Measurements from ENCODE around the gene PHKG2. TPM values are rescaled to one million over a fixed set of nuclear protein-coding genes. Genes with fewer than 3 reads are reported as not detected.

Gene PHKG2
- total and polyA plus RNA-seq, 8 donors, result 18.2 to 104 (median 32.4) TPM

DNA sequence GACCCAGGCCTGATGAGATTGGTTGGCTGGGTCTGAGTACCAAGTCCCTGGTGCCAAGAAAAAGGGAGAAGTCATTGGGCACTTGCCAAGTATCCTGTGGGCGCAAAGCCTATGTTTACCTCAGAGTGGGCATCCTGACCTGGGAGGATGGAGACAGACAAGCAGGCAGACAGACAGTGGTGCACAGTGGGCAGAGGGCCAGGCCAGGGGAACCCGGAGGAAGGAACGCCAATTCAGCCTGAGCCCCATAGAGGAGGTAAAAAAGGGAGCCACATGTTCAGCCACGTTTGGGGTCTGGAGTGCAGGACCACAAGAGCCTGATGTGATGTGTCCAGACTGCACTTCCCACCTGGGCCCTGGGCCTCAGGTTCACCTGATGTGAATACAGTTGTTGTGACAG is 5.4 kb downstream of the PHKG2 start:
- no peak overlapping the region for H3K4me3 ChIP-seq
- peaks cover 37 to 81% (median 76%) of the 10 kb centered on the region in 4 donors for H3K36me3 ChIP-seq
- DNase-seq, result no peak
- intact Hi-C loops (cut with DNase I; ENCODE audit: low total_unique reads), result no loop called here
- H3K27me3 ChIP-seq, result no peaks in the 10 kb centered on the region
- TF ChIP-seq POLR2AphosphoS5 (IDR thresholded peaks at IDR 0.05) (no peak), POLR2A (IDR thresholded peaks at IDR 0.05) (no peak), EP300 (IDR thresholded peaks at IDR 0.05) (no peak)
- 67 to 82% (median 71%) methylated on average over 4 of the region's 4 CpGs for WGBS, 5 donors
- no peak overlapping the region for H3K27ac ChIP-seq
- H3K9me3 ChIP-seq, result no peaks in the 10 kb centered on the region
- peaks cover 0 to 15% (median 12%) of the 10 kb centered on the region in 4 donors for H3K4me1 ChIP-seq

DNA sequence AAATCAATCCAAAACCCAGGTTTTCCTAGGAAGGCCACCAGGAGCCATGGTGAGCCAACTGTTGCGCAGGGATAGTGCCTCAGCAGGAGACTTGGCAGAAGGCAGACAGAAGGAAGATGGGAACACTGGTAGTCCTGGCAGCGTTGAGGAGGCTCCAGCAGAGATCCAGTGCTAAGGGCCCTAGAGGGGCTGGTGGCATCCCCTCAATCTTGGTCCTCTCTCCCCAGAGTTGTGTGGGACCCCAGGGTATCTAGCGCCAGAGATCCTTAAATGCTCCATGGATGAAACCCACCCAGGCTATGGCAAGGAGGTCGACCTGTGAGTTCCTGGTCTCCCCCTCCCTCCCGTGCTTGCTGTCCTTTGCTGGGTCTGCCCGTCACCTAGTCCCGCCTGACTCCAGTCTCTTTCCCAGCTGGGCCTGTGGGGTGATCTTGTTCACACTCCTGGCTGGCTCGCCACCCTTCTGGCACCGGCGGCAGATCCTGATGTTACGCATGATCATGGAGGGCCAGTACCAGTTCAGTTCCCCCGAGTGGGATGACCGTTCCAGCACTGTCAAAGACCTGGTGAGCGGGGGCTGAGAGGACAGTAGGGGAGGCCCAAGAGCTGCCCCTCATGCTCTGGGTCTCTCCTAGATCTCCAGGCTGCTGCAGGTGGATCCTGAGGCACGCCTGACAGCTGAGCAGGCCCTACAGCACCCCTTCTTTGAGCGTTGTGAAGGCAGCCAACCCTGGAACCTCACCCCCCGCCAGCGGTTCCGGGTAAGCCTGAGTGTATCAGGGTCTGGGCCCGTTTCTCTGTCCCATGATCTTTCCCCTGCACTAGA is 7.9 kb downstream of the PHKG2 start:
- 92 to 95% (median 92%) methylated on average over 15 to 20 of the region's 20 CpGs for WGBS, 5 donors
- Histone ChIP-seq H3K4me1 (peaks cover 5 to 23% (median 12%) of the 10 kb centered on the region in 4 donors), H3K27me3 (no peaks in the 10 kb centered on the region), H3K9me3 (no peaks in the 10 kb centered on the region), H3K36me3 (peaks cover 36 to 86% (median 78%) of the 10 kb centered on the region in 4 donors), H3K4me3 (no peak overlapping the region), H3K27ac (no peak overlapping the region)
- DNase-seq, result no peak
- intact Hi-C loops (cut with DNase I; ENCODE audit: low total_unique reads), result no loop called here
- TF ChIP-seq, protein P1, sequence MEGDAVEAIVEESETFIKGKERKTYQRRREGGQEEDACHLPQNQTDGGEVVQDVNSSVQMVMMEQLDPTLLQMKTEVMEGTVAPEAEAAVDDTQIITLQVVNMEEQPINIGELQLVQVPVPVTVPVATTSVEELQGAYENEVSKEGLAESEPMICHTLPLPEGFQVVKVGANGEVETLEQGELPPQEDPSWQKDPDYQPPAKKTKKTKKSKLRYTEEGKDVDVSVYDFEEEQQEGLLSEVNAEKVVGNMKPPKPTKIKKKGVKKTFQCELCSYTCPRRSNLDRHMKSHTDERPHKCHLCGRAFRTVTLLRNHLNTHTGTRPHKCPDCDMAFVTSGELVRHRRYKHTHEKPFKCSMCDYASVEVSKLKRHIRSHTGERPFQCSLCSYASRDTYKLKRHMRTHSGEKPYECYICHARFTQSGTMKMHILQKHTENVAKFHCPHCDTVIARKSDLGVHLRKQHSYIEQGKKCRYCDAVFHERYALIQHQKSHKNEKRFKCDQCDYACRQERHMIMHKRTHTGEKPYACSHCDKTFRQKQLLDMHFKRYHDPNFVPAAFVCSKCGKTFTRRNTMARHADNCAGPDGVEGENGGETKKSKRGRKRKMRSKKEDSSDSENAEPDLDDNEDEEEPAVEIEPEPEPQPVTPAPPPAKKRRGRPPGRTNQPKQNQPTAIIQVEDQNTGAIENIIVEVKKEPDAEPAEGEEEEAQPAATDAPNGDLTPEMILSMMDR (IDR thresholded peaks at IDR 0.05), result no peak
- TF ChIP-seq EP300 (IDR thresholded peaks at IDR 0.05) (no peak), POLR2AphosphoS5 (IDR thresholded peaks at IDR 0.05) (no peak), POLR2A (IDR thresholded peaks at IDR 0.05) (no peak)

DNA sequence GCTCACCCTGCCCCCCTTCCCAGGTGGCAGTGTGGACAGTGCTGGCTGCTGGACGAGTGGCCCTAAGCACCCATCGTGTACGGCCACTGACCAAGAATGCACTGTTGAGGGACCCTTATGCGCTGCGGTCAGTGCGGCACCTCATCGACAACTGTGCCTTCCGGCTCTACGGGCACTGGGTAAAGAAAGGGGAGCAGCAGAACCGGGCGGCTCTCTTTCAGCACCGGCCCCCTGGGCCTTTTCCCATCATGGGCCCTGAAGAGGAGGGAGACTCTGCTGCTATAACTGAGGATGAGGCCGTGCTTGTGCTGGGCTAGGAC is 8.5 kb downstream of the PHKG2 start:
- intact Hi-C loops (cut with DNase I; ENCODE audit: low total_unique reads), result no loop called here
- WGBS, 5 donors, result 93 to 96% (median 94%) methylated on average over 13 of the region's 13 CpGs; no CpG with 5 or more reads in 1 of the 5 donors
- H3K27me3 ChIP-seq, result no peaks in the 10 kb centered on the region
- H3K4me3 ChIP-seq, result no peak overlapping the region
- peaks cover 31 to 80% (median 73%) of the 10 kb centered on the region in 4 donors for H3K36me3 ChIP-seq
- TF ChIP-seq POLR2AphosphoS5 (IDR thresholded peaks at IDR 0.05) (no peak), POLR2A (IDR thresholded peaks at IDR 0.05) (no peak), EP300 (IDR thresholded peaks at IDR 0.05) (no peak)
- TF ChIP-seq, protein P1 (IDR thresholded peaks at IDR 0.05), result no peak
- no peak overlapping the region for H3K27ac ChIP-seq
- no peaks in the 10 kb centered on the region for H3K9me3 ChIP-seq
- H3K4me1 ChIP-seq, result peaks cover 6 to 29% (median 18%) of the 10 kb centered on the region in 4 donors
- DNase-seq, result no peak

DNA sequence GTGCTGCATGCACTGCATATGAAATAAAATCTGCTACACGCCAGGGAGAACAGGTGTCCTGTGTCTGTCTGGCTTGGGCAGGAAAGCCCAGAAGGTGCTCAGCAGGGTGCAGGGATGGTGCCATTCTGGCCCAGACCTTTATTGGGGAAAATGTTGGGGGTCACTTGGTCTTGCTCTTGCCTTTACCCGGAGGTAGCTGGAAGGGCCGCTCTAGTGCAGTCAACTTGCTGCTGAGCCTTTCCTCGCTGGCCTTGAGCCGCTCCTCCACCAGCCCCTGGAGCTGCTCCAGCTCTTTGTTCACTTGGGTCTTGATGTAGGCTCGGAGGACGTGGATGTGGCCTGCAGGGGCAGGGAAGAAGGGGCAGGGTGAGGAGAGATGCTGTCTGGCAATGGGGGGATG is 9.1 kb downstream of the PHKG2 start:
- intact Hi-C loops (cut with DNase I; ENCODE audit: low total_unique reads), result no loop called here
- Histone ChIP-seq H3K27me3 (no peaks in the 10 kb centered on the region), H3K4me3 (no peak overlapping the region), H3K36me3 (peaks cover 26 to 74% (median 67%) of the 10 kb centered on the region in 4 donors), H3K4me1 (peaks cover 6 to 29% (median 18%) of the 10 kb centered on the region in 4 donors), H3K9me3 (no peaks in the 10 kb centered on the region), H3K27ac (no peak overlapping the region)
- WGBS, 5 donors, result 85 to 94% (median 89%) methylated on average over 7 of the region's 7 CpGs
- no peak for DNase-seq
- TF ChIP-seq, protein P1 (IDR thresholded peaks at IDR 0.05), result no peak
- TF ChIP-seq POLR2A (IDR thresholded peaks at IDR 0.05) (no peak), POLR2AphosphoS5 (IDR thresholded peaks at IDR 0.05) (no peak), EP300 (IDR thresholded peaks at IDR 0.05) (no peak)
